SU-DHL-6 (cell line): ENCODE measurements around the gene SNRPN.

ENCODE experiments used
- H2AFZ ChIP-seq: fragments of 200-600 bp; sonication (generic); 2 replicates; pipeline ENCODE4 v1.6.1; 2014; ENCODE audit warnings: low read depth, mild to moderate bottlenecking, moderate library complexity, mixed read lengths, antibody characterized with exemption, low read length; ENCODE audit not compliant: severe bottlenecking
- H3F3A ChIP-seq: fragments of 200-600 bp; shearing (Covaris generic); 2 replicates; pipeline ENCODE4 v1.6.0; 2016; ENCODE audit warnings: antibody characterized with exemption, mild to moderate bottlenecking; ENCODE audit not compliant: insufficient read depth
- H3K27ac ChIP-seq: fragments of 200-600 bp; sonication (generic); 2 replicates; pipeline ENCODE4 v1.5.1; 2016; ENCODE audit warnings: low read depth, mild to moderate bottlenecking, low read length, moderate library complexity, mixed read lengths
- H3K27me3 ChIP-seq: fragments of 200-600 bp; sonication (generic), shearing (Covaris generic); 2 replicates; pipeline ENCODE4 v1.6.0; 2014; ENCODE audit warnings: mild to moderate bottlenecking, low read length
- H3K36me3 ChIP-seq: fragments of 200-600 bp; sonication (generic); 2 replicates; pipeline ENCODE4 v1.6.1; 2014; ENCODE audit warnings: mild to moderate bottlenecking, low read length, mixed read lengths
- H3K4me2 ChIP-seq: fragments of 300-600, 200-600 bp; shearing (Covaris generic), sonication (generic); 2 replicates; pipeline ENCODE4 v1.6.0; 2014; ENCODE audit warnings: low read length, low read depth, mild to moderate bottlenecking; ENCODE audit not compliant: poor library complexity, severe bottlenecking
- H3K4me3 ChIP-seq: fragments of 200-600 bp; sonication (generic); 2 replicates; pipeline ENCODE4 v1.5.1; 2014; ENCODE audit warnings: antibody characterized with exemption, low read length, mild to moderate bottlenecking, mixed read lengths; ENCODE audit not compliant: insufficient read depth, poor library complexity, severe bottlenecking
- H3K79me2 ChIP-seq: fragments of 200-600 bp; sonication (generic); 2 replicates; pipeline ENCODE4 v1.6.1; 2014; ENCODE audit warnings: mild to moderate bottlenecking, low read length, moderate library complexity; ENCODE audit not compliant: insufficient read depth
- H3K9ac ChIP-seq: fragments of 200-600 bp; sonication (generic); 2 replicates; pipeline ENCODE4 v1.7.0; 2014; ENCODE audit warnings: mild to moderate bottlenecking, low read length
- H3K9me2 ChIP-seq: fragments of 200-600 bp; sonication (generic); replicated peaks from 2 replicates; pipeline ENCODE4 v1.6.1; 2014; ENCODE audit warnings: low read length; ENCODE audit not compliant: insufficient read depth
- H3K9me3 ChIP-seq: fragments of 200-600 bp; sonication (generic); 2 replicates; pipeline ENCODE4 v1.6.1; 2014; ENCODE audit warnings: low read length, mixed read lengths; ENCODE audit not compliant: insufficient read depth
- H4K20me1 ChIP-seq: fragments of 200-600 bp; sonication (generic); 2 replicates; pipeline ENCODE4 v1.6.1; 2014; ENCODE audit warnings: low read depth, mild to moderate bottlenecking, antibody characterized with exemption, low read length, moderate library complexity, mixed read lengths
- CTCF ChIP-seq: fragments of 200-600 bp; sonication (generic); IDR thresholded peaks from one replicate; pipeline ENCODE4 v1.5.1; 2017; ENCODE audit warnings: antibody characterized with exemption, mild to moderate bottlenecking, low read length, moderate library complexity; ENCODE audit not compliant: insufficient read depth, poor library complexity, severe bottlenecking
- EZH2phosphoT487 ChIP-seq: fragments of 200-600 bp; sonication (generic), shearing (Covaris generic); conservative IDR thresholded peaks from 2 replicates; pipeline ENCODE4 v1.6.1; 2018; ENCODE audit warnings: mild to moderate bottlenecking, antibody characterized with exemption, low read length, moderate library complexity, mixed read lengths

Gene SNRPN

GRCh38 chr15:25019434-25019833 lies 64.6 kb downstream of the SNRPN start:
- no peaks in the 10 kb centered on the region for H3K27me3 ChIP-seq
- H3K9me2 ChIP-seq = no peaks in the 10 kb centered on the region; the same call in 1 of the 2 replicates
- no peak overlapping the region for H3K4me3 ChIP-seq
- H3K27ac ChIP-seq = no peak overlapping the region
- no peaks in the 10 kb centered on the region for H3K9me3 ChIP-seq
- no peak overlapping the region for H3K4me2 ChIP-seq
- TF ChIP-seq EZH2phosphoT487 = no peak
- H3K79me2 ChIP-seq = no peaks in the 10 kb centered on the region
- H2AFZ ChIP-seq = no peak overlapping the region
- H3K36me3 ChIP-seq = peaks cover 6% of the 10 kb centered on the region; the same call in 1 of the 2 replicates
- no peak overlapping the region for H3K9ac ChIP-seq
- no peaks in the 10 kb centered on the region for H3F3A ChIP-seq
- H4K20me1 ChIP-seq = no peaks in the 10 kb centered on the region

DNA sequence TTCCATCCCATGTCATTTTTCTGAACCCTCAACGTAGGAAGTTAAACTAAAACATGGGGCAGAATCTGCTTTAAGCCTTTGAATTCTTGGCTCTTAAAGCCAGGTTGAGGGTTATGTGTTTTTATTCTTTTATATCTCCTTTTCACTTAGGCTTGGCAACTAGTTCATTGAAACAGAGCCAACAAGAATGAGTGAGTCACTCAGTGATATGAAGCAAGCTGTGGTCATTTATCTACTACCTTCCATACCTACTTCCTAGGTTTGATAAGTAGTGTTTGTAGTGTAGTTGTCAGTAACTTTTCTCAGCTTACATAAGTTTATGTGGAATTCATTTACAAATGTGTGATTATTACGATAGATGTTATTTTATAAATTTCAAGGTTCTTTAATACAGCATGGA lies 67.4 kb downstream of the SNRPN start:
- H3F3A ChIP-seq = no peaks in the 10 kb centered on the region
- no peak overlapping the region for H2AFZ ChIP-seq
- no peak overlapping the region for H3K27ac ChIP-seq
- no peak overlapping the region for H3K4me2 ChIP-seq
- H3K36me3 ChIP-seq = peaks cover 8% of the 10 kb centered on the region; the same call in 1 of the 2 replicates
- no peak overlapping the region for H3K4me3 ChIP-seq
- no peak overlapping the region for H3K9ac ChIP-seq
- no peak for TF ChIP-seq CTCF
- no peak for TF ChIP-seq EZH2phosphoT487
- H3K9me3 ChIP-seq = no peaks in the 10 kb centered on the region
- H3K27me3 ChIP-seq = no peaks in the 10 kb centered on the region
- H3K79me2 ChIP-seq = no peaks in the 10 kb centered on the region
- no peaks in the 10 kb centered on the region for H4K20me1 ChIP-seq
- no peaks in the 10 kb centered on the region; the same call in 1 of the 2 replicates for H3K9me2 ChIP-seq
